Loucy (cell line): ENCODE results near the gene SLC35B3.

Experiments
- H2AFZ ChIP-seq: fragments of 200-600 bp; sonication (generic); 2 replicates; pipeline ENCODE4 v1.6.0; 2016; ENCODE audit warnings: antibody characterized with exemption, mild to moderate bottlenecking, low read length, moderate library complexity
- H3F3A ChIP-seq: fragments of 200-600 bp; 2 replicates; pipeline ENCODE4 v1.6.0; 2016; ENCODE audit warnings: antibody characterized with exemption, low read depth, mild to moderate bottlenecking
- H3K27me3 ChIP-seq: fragments of 200-600 bp; sonication (generic); 2 replicates; pipeline ENCODE4 v1.6.1; 2014; ENCODE audit warnings: low read length, mild to moderate bottlenecking; ENCODE audit not compliant: insufficient read depth, poor library complexity, severe bottlenecking
- H3K36me3 ChIP-seq: fragments of 200-600 bp; sonication (generic); 2 replicates; pipeline ENCODE4 v1.6.1; 2016; ENCODE audit warnings: low read length; ENCODE audit not compliant: insufficient read depth
- H3K4me1 ChIP-seq: fragments of 200-600 bp; sonication (generic); 2 replicates; pipeline ENCODE4 v1.5.1; 2014; ENCODE audit warnings: low read length, mild to moderate bottlenecking; ENCODE audit not compliant: insufficient read depth, poor library complexity, severe bottlenecking
- H3K4me2 ChIP-seq: fragments of 200-600 bp; sonication (generic); 2 replicates; pipeline ENCODE4 v1.6.0; 2014; ENCODE audit warnings: antibody characterized with exemption, low read length, low read depth, mild to moderate bottlenecking; ENCODE audit not compliant: poor library complexity, severe bottlenecking
- H3K4me3 ChIP-seq: fragments of 200-600 bp; sonication (generic); 2 replicates; pipeline ENCODE4 v1.5.1; 2014; ENCODE audit warnings: low read length, mild to moderate bottlenecking, mixed read lengths; ENCODE audit not compliant: poor library complexity, severe bottlenecking
- H3K79me2 ChIP-seq: fragments of 200-600 bp; sonication (generic); 2 replicates; pipeline ENCODE4 v1.6.1; 2014; ENCODE audit warnings: low read length; ENCODE audit not compliant: insufficient read depth
- H3K9ac ChIP-seq: fragments of 200-600 bp; sonication (generic); 2 replicates; pipeline ENCODE4 v1.6.0; 2014; ENCODE audit warnings: mild to moderate bottlenecking, low read depth, low read length, moderate library complexity; ENCODE audit not compliant: poor library complexity, severe bottlenecking
- H3K9me2 ChIP-seq: fragments of 200-600 bp; sonication (generic); replicated peaks from 2 replicates; pipeline ENCODE4 v1.6.1; 2016; ENCODE audit warnings: low read depth, low read length, mixed read lengths
- H3K9me3 ChIP-seq: fragments of 200-600 bp; sonication (generic); 2 replicates; pipeline ENCODE4 v1.6.1; 2014; ENCODE audit warnings: mild to moderate bottlenecking, antibody characterized with exemption, low read length, low read depth; ENCODE audit not compliant: insufficient read depth
- H4K20me1 ChIP-seq: fragments of 200-600 bp; sonication (generic); 2 replicates; pipeline ENCODE4 v1.6.0; 2014; ENCODE audit warnings: antibody characterized with exemption, low read length, mild to moderate bottlenecking; ENCODE audit not compliant: insufficient read depth, poor library complexity, severe bottlenecking
- EZH2phosphoT487 ChIP-seq: fragments of 200-600 bp; IDR thresholded peaks from 2 replicates; pipeline ENCODE4 v1.6.1; 2018; ENCODE audit warnings: antibody characterized with exemption, mild to moderate bottlenecking, moderate library complexity, borderline replicate concordance
- TF ChIP-seq, protein P1 (sequence below): fragments of 200-600 bp; sonication (generic); conservative IDR thresholded peaks from 2 replicates; pipeline ENCODE4 v1.5.1; 2014; ENCODE audit warnings: mild to moderate bottlenecking, antibody characterized with exemption, low read length

SLC35B3 gene

DNA sequence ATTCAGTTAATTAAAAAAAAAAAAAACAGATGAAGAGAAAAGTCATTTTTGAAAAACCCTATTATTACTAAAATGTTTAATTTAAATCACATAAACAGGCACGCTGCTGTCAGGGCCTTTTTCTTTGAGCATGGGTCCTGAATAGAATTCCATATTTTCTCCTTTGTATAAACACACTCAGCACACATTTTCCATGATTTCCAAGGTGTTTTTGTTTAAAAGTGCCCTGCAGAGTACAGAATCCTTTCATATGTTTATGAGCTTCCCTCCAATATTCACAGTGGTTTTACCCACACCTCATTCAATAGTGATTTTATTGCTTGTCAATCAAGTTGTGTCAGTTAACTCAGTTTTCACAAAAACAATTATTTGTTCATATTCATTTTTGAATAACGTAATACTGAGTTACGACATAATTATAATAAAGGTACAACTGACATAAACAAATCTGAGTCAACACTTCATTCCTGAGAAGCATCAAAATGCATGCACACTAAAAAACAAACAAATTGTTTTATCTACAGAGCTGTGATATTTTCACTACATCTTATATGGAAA, 15.2 kb downstream of the SLC35B3 start:
- Histone ChIP-seq H3K36me3 (peaks cover 12% of the 10 kb centered on the region; the same call in 1 of the 2 replicates), H3K79me2 (no peaks in the 10 kb centered on the region), H3F3A (no peaks in the 10 kb centered on the region), H3K27me3 (no peaks in the 10 kb centered on the region), H3K4me1 (no peaks in the 10 kb centered on the region), H3K9me3 (no peaks in the 10 kb centered on the region), H3K9me2 (no peaks in the 10 kb centered on the region), H2AFZ (no peak overlapping the region), H3K4me2 (no peak overlapping the region), H3K9ac (no peak overlapping the region), H3K4me3 (no peak overlapping the region), H4K20me1 (no peaks in the 10 kb centered on the region)
- TF ChIP-seq EZH2phosphoT487, result no peak
- TF ChIP-seq, protein P1, sequence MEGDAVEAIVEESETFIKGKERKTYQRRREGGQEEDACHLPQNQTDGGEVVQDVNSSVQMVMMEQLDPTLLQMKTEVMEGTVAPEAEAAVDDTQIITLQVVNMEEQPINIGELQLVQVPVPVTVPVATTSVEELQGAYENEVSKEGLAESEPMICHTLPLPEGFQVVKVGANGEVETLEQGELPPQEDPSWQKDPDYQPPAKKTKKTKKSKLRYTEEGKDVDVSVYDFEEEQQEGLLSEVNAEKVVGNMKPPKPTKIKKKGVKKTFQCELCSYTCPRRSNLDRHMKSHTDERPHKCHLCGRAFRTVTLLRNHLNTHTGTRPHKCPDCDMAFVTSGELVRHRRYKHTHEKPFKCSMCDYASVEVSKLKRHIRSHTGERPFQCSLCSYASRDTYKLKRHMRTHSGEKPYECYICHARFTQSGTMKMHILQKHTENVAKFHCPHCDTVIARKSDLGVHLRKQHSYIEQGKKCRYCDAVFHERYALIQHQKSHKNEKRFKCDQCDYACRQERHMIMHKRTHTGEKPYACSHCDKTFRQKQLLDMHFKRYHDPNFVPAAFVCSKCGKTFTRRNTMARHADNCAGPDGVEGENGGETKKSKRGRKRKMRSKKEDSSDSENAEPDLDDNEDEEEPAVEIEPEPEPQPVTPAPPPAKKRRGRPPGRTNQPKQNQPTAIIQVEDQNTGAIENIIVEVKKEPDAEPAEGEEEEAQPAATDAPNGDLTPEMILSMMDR, result no peak

DNA sequence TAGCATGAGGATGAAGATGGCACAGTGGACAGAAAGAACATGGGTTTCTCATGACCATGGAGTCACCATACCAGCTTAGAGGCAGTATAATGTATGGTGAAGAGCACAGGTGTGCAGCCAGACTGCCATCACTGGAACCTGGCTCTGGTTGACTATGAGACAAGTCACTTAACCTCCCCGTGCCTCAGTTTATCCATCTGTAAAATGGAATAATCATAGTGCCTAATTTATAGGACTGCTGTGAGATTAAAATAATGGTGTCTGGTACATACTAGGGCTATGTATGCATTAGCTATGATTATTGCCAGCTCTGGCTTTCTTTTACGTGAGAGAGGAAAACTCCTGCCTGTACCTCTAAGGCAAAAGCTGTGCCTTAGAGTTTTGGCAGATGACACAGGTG, 19.4 kb downstream of the SLC35B3 start:
- Histone ChIP-seq H3K9me2 (no peaks in the 10 kb centered on the region), H4K20me1 (no peaks in the 10 kb centered on the region), H3K4me2 (no peak overlapping the region), H3K9me3 (no peaks in the 10 kb centered on the region), H3F3A (no peaks in the 10 kb centered on the region), H3K4me1 (no peaks in the 10 kb centered on the region), H3K36me3 (peaks cover 16% of the 10 kb centered on the region; the same call in 1 of the 2 replicates), H3K27me3 (no peaks in the 10 kb centered on the region), H3K79me2 (no peaks in the 10 kb centered on the region), H3K9ac (no peak overlapping the region), H3K4me3 (no peak overlapping the region), H2AFZ (no peak overlapping the region)
- no peak for TF ChIP-seq EZH2phosphoT487
- TF ChIP-seq, protein P1, result no peak

DNA sequence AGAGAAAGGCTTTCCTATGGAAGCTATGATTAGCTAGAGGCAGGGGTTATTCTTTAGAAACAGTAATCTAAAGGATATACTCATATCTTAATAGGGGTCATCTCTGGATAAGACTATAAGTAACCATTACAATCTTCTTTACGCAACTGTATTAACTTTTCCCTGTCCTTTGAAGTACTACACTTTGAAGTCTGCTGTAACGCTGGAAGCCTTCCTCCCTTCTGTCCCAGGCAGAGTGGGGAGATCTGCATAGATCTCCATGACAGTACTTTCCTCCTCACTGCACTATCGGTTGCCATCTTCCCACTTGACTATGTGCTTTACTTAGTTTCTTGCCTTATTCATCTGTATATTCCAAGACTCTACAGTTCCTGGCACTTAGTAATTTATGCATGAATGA, 20.1 kb downstream of the SLC35B3 start:
- H3K9me3 ChIP-seq, result no peaks in the 10 kb centered on the region

More for the DNA sequence above, 20.1 kb downstream of the SLC35B3 start:
- no peak overlapping the region for H3K9ac ChIP-seq
- TF ChIP-seq, protein P1, result no peak
- TF ChIP-seq EZH2phosphoT487, result no peak
- H3K4me2 ChIP-seq, result no peak overlapping the region
- H3K27me3 ChIP-seq, result no peaks in the 10 kb centered on the region
- H3K4me1 ChIP-seq, result no peaks in the 10 kb centered on the region
- H3K79me2 ChIP-seq, result no peaks in the 10 kb centered on the region
- H3F3A ChIP-seq, result no peaks in the 10 kb centered on the region
- H4K20me1 ChIP-seq, result no peaks in the 10 kb centered on the region
- H3K36me3 ChIP-seq, result peaks cover 16% of the 10 kb centered on the region; the same call in 1 of the 2 replicates
- H3K4me3 ChIP-seq, result no peak overlapping the region
- no peaks in the 10 kb centered on the region for H3K9me2 ChIP-seq
- H2AFZ ChIP-seq, result no peak overlapping the region
